CD4-positive, alpha-beta T cell treated with Interleukin-6 for 4 hours (primary cell): Measurements from ENCODE around the gene SLC22A23.

Source experiments
- DNase-seq: peaks from one replicate; pipeline ENCODE4 v3.0.0-alpha.2; 2020; ENCODE audit warnings: mixed read lengths

The SLC22A23 gene

DNA sequence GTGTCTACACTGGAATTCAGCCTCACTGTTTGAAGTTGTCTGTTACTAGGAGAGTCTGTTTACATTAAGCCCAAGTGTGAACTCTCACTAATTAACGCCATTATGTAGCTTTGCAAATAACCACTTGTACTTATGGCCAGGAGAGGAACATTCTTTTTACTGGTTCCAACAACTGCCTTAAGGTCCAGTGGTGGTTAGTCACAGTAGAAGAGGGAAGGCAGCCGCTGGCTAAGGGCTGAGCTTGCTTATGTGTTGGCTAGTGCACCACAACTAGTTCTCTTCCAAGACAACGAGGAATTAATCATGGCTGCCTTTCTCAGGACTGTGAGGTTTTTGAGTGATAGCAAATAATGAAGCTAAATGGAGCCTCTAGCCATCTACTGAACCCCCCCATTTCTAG, 14.9 kb upstream of the SLC22A23 start:
- no peak for DNase-seq

DNA sequence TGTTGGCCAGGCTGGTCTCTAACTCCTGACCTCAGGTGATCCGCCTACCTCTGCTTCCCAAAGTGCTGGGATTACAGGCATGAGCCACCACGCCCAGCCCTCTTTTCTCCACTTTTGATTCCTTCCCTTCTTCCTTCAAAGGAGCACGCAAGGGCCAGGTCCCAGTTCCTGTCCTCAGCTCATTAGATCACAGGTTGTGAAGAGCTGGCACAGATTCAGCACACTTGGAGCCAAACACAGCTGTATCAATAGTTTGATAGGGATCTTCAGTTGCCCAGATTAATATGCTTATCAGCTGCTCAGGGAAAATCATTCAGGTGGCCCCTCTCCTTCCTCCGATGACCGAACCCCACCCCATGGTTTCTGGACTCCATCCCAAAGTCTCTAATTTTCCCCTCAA, 14.4 kb upstream of the SLC22A23 start:
- DNase-seq = no peak

DNA sequence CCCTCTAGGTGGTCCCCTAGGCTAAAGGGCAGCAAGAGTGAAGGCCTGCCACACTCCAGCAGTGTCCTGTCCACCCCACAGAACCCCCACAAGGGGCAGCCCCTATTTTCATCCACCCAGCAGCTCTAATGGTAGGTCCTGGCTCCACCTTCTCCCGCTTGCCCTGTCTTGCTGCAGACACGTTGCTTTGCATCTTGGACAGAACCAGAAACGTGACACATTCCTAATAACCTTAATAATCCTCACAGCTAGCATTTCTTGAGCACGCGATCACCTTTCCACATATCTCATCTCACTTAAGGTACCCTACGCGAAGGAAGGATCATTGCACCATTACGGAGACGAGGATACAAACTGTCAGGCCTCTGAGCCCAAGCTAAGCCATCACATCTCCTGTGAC, 11.7 kb upstream of the SLC22A23 start:
- DNase-seq = no peak

DNA sequence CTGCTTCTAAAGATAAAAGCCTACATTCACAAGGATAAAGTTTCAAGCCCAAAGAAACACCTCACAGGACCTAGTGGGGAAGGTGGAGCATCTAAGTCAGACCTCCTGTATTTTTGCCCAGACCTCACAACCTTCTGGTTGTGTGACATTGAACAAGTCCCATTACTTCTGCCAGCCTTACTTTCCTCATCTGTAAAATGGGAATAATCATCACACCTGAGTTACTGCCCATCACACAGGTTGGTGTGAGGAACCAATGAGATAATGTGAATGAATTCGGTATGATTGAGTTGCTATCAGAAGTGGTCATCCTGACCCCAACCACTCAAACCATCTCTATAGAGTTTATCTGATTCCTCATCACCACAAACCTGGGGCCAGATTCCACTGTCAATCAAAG, 11.1 kb upstream of the SLC22A23 start:
- DNase-seq = no peak

DNA sequence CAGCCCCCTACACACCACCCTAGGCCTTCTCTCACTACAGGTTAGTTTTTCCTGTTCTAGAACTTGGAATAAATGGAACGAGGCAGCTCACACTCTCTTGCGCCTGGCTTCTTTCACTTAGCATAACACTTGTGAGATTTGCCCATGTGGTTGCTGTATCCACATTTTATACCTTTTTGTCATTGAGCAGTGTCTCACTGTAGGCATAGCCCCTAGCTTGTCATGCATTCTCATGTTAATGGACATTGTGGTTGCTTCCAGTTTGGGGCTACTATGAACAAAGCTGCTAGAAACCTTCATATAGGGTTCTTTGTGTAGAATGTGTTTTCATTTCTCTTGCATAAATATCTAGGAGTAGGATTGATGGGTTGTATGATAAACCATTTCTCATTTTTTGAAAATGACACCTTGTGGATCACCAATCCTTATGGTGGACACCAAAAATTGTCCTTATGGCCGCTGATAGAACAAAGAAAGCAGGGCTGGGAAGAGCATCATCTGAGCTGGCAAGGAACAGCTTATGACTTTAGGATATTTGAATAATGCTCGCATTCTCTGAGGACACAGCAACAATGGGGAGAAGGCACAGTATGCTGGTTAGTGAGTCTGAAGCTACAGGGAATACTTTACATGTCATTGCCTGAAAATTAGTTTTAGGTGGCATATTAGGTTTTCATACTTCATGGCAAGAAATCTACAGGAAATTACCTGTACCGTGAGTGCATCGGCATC, 9.8 kb upstream of the SLC22A23 start:
- no peak for DNase-seq

DNA sequence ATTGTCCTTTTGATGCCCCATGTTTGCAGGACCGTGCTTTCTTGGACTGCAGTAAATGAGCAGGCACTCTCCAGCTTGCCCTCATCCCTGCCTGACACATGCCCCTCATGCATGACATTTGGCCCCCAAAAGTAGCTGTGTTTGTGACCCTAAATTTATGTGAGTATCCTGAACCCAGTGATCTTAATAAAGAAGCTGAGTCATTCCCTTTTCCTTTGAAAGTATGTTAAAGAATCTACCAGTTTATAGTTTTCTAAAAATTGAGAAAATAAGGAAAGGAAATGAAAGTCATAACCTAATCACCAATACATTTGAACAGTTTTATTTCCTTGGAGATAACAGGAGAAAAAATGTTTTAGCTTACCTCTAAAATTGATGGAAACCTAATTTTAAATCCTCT, 3.4 kb upstream of the SLC22A23 start:
- no peak for DNase-seq

DNA sequence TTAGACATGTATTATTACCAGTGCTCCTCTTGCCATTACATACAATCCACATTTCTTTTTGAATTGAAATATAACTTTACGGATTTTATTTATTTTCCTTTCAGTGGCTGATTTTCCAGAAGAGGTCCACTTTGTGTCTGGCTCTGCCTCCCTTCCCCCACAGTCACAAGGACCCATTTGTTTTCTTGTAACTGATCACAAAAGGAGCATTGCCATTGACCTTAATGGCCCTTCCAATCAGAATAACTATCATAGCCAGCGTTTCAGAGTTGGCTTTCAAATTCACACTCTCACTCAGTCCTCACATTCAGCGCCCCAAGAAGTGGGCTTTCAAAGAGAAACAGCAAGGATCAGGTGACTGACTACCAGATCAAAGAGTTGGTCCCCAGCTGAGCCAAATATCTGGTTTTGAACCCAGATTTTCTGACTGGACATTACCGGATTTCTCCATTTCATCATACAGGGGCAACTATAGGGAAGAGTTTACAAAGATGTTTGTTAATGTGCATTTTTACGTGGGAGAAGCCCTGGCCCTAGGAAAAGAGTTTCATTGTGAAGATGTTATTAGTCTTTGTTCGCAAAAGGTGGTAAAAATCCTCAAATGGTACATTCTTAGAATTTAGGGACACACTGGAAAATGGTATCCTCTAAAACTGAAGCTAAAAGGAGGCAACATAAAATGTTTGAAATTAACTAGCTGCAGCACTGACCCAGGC, 2.0 kb upstream of the SLC22A23 start:
- DNase-seq = no peak

DNA sequence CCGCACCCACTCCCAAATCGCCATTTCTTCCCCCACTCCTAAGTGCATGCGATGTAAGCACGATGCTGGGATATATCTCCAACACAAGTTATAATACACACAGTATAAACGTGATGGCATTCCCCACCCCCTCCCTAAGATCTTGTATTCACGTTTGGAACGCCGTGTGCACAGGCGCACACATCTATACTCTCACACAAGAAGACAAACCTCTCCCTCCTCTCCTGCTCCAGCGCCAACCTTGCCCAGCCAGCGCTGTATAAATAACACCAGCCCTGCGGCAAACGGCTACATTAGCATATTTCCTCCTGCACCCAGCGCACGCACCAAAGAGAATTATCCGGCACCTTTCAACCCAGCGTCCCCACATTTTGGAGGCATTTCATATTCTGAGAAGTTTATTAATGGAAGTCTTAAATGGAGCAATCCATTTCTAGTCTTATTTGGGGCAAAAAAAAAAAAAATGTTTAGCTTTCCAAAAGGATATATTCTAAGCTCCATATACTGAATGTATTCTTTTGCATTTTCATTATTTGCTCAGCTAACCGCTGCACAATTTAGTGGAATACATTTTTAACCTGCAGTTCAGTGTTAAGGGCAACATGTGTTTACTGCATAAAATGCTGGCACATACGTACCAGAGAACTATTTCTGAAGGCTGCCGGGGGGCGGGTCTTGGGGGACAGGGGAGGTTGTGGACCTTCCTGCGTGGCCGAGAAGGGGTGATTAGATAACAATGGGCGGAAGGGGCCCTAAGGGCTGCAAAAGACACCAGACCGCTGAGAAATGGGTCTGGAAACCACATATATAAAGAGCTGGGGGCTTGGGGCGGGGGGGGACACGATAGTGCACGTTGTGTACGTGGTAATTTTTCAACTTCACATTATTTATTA, 1.1 kb upstream of the SLC22A23 start:
- DNase-seq = peak; percentile 55

DNA sequence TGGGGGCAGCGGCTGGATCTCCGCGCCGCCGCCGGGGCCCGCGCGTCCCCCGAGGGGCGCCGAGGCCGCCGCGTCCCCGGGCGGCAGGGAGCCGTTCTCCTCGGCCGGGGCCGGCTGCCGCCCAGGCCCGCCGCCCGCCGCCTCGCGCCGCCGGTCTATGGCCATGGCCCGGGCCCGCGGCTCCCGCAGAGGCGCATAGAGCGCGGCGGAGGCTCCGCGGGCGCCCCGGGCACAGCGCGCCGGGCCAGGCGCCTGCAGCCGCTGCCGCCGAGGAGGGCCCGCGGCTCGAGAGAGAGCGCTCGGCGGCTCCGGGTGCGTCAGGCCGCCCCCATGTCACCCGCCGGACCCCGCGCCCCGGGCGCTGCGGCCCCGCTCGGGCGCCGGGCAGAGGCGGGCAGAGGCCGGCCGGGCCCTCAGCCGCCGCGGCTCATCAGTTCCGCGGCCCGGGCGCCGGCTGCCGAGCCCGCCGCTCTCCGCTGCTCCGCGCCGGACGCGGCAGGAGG, 404 bp downstream of the SLC22A23 start:
- no peak for DNase-seq

DNA sequence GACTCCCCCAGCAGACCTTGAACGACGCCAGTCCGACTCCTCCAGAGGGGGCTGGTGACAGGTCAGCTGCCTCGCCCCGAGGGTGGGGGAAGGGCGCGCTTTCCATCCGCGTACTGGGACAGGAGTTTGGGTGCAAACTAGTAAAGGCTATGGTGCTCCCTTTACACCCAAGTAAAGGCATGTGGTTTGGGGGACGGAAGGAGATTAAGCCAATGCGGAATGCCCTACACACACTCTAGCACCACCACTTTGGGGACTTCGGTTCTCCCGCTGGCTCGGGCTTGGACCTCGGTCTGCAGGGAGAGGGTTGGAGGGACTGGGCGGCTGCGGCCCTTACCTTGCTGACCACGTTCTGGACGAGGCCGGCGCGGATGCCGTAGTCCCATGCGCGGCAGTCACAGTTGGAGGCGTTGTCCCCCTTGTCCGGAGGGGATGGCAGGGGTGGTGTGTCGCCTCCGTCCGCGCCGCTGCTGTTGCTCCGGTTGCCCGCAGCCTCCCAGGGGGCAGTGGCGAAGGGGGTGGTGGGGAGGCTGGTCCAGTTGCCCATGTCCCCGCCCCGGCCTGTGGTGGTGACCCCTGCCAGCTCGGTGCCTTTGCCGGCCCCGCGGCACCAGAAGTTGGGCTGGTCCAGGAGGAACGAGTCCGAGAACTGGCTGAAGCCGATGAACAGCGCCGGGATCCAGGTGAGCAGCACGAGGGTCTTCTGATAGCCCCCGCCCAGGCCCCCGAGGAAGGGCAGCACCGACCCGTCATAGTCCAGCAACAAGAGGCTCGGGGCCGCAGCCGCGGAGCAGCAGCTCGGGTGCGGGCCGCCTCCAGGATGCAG, 1.1 kb downstream of the SLC22A23 start:
- peak; percentile 14 for DNase-seq

DNA sequence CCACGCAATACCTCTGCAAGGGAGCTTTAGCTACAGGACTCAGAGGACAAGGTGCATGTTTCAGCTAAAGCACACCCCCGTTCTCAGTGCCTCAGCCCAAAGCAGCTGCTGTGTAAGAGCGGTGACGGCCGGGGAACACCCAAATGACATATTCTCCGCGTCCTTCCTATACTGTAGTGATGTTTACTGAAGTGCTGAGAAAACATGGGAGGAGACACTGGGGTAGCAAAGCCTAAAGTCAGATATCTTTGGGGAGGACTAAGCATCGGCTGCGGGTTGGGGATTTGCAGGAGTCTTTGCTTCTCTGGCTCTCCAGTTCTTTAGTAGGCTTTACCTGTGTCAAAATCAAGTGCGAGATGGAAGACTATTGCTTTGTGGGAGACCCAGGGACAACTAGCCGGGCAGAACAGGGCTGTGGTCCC, 1.7 kb downstream of the SLC22A23 start:
- DNase-seq = peak; percentile 50

DNA sequence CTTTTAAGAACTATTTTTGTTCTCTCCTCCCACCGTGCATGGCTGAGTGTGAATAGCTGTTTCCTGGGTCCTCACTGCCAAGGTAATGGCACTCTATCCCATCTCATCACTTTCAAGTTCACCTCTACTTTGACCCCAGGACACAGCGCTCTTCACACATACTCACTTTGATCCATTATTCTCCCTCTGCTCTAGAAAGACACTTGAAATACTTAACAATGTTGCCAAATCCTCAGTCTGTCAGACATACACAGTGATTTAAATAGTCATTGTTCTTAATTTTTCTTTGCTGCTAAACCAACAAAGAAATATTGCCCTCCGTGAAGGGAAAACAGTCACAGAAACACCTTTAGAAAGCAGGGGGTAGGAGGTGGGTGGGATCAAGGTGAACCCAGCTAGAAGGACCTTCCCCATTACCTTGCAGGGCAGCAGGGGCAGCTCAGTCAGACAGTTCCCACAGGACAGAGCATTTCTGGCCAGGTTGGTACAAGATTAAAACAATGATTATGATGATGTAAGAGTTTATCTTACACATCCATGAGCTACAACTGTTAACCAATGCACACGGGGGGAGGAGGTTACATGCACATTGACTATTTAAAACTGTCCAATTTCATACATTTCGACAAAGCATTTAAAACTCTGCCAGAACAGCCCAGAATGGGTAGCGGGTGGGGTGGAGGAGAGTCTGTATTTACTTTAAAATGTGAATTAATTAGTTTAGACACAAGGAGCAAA, 2.4 kb downstream of the SLC22A23 start:
- DNase-seq = no peak

DNA sequence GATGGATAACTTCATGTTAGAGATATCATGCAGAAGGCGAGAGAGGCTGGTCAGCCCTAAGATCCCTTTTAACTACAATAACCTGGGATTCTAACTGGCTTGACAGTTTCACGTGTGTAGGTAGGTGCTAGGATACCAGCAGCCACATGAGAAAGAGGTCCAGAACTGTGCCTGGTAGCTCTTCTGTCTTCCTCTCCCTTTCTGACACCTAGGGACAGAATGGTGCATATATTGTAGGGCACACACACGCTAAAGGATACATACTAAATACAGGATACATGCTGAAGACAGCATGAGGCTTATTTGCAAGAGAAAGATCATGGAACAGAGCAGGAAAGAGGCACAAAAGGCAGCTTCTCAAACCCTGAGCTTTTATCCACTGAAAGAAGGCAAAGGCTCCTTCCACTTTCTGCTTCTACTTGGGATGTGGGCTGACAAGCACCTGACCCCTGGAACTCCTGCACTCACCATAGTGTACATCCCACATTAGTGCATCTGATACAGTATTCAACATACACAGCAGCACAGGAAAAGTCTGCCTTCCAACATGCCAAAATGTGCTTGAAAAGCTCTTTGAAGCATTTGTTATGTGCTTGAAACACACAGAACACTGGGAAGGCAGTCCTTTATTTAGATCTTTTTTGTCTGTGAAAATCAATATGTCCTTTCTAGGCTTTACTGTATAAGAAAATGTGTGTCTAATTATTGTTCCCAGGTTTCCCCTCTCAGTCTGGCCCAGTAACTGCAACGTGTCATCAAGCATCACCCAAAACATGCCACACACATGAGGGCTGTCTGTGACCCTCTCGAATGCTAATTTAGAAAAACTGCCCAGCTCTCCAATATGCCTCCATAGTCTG, 3.2 kb downstream of the SLC22A23 start:
- no peak for DNase-seq

DNA sequence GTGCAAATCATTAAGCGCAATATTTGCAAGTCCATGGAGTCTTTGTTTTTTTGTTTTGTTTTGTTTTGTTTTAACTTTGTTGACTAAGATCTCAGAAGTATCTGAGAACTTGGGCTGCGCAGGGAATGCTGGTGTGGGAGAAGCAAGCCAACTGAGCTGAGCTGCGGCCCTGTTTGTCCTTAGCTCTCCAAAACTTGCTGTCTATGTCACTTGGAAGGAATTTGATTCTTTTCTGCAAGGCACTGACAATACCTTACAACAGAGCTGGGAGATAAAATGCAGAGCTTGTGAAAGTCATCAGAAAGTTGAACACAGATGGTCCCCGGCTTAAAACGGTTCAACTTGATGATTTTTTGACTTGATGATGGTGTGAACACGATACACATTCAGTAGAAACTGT, 5.4 kb downstream of the SLC22A23 start:
- DNase-seq = no peak

DNA sequence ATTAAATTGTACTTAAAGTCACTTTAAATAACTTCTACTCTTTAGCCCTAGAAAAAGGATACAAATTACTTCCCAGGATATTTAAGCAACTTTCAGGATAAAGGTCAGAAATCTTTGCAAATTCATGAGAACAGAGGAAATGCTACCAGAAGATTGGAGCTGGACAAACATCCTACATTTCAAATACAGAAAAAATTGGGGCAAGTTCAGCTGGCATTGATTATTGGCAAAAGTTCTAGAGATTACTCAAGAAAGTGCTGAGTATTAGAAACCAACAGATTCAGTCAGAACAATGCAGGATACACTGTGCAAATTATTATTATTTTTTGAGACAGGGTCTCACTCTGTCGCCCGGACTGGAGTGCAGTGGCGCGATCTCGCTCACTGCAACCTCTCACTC, 6.0 kb downstream of the SLC22A23 start:
- no peak for DNase-seq

DNA sequence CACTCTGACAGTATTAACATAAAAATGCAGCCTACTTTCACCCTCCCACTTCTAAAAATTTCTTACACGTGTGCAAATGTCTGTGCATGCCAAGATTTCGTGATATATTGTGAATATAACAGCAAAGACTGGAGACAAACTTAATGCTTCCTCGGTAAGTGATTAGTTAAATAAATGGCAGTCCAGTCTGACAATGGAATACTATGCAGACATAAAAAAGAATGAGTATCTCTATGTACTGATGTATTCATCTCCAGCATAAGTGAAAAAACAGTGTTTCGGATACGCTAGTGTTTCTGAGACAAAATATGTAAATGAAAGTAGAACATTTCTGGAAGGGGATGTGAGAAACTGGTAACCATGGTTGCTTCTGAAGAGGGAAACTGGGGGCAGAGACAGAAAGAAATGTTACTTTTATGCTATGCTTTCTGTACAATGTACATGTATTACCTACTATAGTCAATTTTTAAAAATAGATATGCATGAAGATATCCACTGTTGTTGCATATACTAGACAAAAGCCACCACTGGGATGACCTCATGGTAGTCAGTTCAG, 7.0 kb downstream of the SLC22A23 start:
- DNase-seq = no peak

DNA sequence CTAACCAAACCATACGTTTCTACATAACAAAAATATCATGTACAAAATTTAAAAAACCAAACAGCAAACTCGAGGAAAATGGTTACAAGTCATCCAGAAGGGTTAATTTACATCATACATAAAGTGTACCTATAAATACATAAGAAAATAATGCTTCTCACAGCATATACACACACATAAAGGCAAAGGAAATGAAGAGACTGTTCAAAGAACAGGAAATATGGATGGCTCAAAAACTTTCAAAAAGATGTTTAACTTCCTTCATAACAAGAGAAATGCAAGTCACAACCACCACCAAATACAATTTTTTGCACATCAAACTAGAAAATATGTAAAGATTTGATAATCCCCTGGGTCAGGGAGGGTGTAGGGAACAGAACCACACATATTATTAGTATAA, 7.5 kb downstream of the SLC22A23 start:
- DNase-seq = no peak

DNA sequence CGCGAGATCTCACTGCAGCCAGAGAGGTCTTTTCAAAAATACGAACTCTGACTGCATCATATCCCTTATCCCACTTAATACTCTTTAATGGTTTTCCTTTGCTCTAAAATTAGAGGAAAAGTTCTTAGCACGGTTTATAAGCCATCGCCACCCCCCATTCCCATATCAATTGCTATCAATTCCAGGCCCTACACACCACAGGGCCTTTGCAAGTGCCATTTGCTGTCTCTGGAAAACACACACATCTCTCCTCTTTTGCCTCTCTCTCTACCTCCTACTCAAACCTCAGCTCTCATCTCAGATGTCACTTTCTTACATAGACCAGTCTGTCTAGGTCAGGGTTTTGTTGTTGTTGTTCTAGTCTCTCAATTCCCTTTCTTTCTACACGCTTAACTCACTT, 9.8 kb downstream of the SLC22A23 start:
- no peak for DNase-seq

DNA sequence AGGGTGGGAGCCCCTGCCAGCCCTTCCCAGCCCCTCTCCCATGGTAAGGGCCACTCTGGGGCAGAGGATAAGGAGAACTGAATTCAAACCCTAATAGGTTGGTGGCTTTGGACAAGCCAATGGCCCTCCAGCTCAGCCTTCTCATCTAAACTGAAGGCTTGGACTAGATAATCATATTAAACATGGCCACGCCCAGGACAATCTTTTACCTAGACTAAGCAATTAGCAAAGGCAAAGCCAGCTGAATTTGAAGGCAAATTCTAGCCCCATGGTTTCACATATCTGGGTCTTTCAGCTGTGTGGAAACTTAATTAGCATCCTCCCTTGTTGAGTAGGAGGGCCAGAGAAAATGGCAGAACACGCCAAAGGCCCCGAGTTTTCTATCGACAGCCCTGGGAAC, 10.7 kb downstream of the SLC22A23 start:
- DNase-seq = no peak
